HG02642 (cell line): Measurements from ENCODE around the gene SSPN.

Source experiments
- ATAC-seq: cut with Tn5 transposase; IDR thresholded peaks from one replicate; pipeline ENCODE4 v1.9.1; 2021; ENCODE audit warnings: mild to moderate bottlenecking; ENCODE audit not compliant: unreplicated experiment, poor library complexity

The SSPN gene

DNA sequence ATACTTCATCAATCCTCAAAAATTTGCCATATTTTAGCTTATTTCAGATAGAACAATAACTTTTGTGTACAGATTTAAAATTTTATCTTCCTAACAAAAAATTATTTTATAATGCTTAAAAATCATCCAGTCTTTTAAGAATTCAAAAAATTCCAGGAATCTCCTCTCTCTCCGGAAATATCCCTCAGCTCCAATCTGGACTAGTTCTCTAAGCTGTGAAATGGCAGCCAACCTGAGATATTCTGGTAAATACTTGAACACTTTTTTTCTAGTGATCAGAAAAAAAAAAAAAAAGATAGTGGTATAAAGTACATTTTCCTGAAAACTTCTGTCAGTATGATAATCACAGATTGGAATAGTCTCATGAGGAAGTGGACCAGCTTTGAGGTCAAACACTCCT is 57.6 kb downstream of the SSPN start:
- ATAC-seq, result no peak

DNA sequence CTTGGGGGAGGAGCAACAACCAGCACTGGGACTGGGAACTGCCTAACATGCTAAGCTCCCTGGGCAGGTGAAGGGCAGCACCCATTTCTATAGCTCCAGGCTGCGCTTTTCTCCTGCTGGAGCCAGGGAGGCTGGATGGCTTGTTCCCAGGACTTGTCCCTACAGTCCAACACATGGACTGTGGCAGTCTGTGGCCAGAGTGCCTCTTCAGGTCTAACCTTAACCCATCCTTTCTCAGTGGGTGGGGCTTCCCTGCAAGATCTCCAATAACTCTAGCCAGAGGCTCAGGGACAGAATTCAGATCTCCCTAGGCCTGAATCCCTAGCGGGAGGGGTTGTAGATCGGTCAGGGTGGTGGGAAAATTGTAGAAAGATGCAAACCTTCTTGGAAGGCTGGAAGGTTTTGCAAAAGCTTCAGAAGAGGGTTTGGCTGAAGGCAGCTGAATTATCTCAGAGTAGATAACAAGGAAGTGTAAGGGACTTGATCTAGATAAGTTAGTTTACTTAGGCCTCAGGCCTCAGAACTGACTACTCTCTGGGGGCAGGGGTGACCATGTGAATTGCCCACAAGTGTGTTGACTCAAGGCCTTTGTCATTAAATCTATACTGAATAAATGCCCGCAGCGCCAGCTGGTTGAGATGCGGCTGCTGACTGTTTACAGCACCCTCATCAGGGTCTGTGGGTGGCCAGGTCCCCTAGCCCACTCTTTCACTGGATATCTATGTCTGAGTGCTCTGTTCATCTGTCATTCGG is 60.7 kb downstream of the SSPN start:
- ATAC-seq, result no peak

DNA sequence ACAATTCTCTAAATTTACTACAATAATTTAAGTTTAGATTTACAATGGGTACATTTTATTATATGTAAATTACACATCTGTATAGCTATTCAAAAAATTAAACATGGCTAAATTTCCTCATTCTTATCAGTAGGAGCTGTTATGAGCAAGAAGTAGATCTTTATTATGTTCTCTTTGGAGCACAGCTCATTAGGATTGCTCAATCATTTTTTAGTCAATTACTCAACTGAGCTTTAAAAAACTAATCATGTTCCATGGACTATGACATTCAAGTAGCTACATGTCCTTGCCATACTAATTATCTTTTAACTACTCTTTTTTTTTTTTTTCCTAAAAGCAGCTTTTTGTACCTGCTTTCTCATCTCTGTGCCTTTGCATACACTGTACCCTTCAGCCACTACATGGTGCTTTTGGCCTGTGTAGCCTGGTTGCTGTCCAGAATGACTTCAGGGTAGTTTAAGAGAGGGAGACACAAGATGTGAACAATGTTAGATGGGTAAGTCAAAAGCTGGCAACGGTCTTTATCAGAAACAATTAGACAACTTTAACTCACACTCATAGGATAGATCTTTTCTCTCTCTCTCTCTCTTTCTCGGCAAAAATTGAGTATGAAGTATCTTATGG is 69.0 kb downstream of the SSPN start:
- no peak for ATAC-seq

DNA sequence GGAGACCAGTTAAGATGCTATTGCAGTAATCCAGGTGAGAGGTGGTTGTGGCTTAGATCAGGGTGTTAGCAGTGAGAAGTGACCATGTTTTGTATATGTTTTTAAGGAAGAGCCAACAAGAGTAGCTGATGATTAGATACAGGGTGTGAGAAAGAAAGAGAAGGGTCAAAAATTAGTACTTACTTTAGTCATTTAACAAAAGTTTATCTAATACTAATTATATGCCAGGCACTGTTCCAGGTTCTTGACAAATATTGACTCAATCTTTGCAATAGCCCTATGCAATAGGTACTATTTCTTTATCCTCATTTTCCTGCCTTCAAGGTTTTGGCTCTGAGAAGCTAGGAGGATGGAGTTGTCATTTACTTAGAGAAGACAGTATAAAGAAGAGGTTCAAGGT is 70.2 kb downstream of the SSPN start:
- ATAC-seq, result no peak

DNA sequence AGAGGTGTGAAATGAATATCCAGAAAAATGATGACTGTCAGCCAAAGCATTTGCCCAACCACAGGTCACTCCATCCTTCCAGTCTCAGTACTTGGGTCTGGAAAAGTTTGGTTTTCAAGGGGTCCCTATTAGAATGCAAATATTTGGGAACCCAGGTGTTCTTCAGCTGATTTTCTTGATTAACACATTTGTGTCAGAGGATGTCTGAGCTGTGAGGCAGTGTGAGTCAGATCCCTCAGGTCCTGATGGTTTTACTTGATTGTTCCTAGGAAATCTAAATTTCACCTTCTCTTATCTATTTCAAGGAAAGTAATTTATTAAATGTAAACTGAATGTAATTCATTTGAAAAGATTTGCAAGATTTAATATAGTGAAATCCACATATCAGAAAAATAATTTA is 71.5 kb downstream of the SSPN start:
- ATAC-seq, result no peak

DNA sequence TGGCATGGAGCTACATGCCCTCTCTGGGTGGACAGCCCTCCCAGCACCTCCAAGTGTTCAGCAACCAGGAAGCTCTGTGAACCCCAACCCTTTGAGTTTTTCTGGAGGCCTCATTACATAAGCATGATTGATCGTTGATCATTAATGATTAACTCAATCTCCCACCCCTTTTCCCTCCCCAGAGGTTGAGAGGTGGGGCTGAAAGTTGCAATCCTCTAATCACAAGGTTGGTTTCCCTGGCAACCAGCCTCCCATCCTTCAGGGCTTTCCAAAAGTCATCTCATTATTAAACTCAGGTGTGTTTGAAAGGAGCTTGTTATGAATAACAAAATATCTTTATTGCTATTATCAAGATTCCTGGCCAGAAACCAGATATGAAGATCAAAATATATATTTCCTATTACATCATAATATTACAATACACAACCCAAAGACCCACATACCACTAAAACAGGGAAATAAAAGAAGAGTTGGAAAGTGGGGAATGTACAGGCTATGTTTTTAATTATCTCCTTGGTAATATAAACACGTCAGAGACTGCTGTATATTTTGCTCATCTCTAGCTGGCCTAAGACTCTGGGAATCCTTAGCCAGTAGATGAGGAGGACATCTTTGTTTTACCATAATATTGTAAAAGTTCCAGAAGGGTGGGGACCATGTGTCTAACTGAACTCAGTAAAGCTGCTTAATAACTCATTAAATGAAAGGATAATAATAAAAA is 73.6 kb downstream of the SSPN start:
- no peak for ATAC-seq

DNA sequence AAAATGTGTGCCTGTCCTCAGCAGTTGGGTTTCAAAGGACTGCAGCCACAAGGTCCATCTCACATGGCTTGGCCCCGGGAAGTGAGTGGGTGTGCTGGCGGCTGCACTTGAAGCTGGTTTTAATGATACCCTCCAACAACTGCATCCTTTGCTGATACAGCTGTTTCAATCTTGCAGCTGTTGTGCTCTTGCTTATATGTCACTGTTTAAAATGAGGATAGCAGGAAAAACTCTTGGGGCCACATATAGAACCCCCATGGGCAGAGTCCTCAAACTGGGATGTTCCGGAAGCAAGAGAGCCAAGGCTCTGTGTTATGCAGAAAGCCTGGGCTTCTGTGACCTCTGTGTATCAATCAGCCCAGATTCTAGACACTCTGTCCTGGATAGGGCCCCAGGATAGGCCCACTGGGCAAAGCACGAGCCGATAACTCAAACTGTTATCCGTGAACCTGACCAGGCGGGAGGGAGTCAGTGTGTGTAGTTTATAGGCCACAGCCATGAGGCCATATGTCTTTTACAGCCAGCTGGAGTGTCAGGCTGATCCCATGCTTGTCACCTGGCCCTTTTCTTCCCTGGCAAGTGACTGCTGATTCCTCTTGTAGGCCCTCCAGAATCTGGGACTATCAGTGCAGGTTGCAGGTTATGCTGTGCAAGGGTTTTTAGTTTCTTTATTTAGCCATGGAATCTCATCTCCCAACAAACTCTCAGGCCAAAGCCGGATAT is 74.3 kb downstream of the SSPN start:
- no peak for ATAC-seq

DNA sequence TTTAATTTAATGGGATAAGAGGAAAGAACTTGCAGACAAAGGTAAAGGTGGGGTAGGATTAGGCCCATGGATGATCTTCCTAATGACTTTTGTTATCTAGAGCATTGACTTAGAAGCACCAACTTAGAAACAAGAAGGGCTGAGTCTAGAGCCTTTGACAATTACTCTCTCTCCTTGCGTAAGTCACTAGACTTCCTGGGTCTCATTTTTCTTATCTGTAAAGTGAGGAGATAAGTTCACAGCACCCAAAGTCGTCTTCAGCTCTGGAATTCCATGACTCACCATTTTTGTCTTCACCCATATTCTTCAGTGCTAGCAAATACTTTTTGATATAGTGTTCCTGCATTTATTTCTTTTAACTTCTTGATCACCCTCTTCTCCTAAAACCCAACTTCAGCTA is 75.7 kb downstream of the SSPN start:
- no peak for ATAC-seq

DNA sequence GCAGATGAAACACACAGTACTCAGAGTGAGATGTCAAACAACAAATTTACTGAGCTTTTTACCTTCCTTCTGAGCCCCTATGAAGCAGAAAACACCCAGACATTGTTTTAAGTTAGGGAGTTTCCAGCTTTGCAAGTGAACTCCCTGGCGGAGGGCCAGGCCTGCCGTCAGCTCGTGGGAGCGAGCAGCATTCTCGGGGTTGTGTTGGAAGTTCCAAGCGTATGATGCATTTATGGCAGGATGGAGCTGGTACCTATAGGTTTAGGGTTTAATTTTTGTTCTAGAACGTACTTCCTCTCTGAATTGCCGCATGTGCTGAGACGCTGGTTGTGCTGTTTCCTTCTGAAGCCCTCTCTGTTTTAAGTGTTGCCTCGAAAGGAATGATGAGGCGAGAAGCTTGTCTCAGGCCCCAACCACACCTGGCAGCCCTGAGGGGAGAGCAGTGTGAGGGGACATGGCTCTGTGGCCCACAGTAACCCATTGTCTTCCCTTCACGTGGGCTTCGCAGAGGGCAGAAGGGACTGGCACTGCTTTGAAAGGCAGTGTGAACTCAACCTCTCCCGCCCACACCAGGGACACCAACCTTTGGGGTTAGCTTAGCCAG is 76.6 kb downstream of the SSPN start:
- ATAC-seq, result no peak

DNA sequence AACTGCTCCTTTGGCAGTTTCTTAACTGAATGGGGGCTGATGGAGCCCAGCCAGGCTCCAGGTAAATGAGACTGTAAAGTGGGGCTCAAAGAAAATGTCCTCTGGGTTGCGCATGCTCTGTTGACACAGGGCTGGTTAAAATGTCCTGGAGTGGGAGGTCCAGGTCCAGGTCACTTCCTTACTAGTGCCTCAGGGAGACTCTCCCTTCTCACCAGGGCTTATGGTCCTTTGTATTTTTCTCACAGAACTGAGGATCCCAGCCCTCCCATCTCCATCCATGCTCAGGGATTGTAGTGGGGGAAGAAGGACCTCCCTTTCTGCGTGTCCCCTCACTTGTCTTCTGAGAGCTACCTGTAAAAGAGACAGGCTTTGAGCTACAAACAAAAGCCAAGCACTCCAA is 77.5 kb downstream of the SSPN start:
- ATAC-seq, result no peak

DNA sequence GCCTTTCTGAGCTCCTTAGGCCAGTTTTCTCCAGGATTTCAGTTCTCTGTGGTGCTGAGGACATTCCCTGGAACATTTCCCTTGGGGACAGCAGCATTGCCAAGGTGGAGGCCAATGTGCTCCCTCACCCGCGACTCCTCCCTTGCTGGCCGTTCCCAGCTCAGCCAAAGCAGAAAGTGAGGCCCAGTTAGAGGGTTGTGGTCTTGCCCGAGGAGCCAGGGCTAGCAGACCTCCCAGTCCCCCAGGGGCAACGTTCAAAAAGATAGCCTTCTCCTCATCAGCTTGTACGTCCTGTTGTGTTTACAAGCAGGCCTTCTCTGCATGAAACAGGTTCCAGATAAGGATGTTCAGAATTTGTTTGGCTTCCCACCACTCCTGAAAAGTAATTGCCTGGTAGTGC is 78.4 kb downstream of the SSPN start:
- no peak for ATAC-seq

DNA sequence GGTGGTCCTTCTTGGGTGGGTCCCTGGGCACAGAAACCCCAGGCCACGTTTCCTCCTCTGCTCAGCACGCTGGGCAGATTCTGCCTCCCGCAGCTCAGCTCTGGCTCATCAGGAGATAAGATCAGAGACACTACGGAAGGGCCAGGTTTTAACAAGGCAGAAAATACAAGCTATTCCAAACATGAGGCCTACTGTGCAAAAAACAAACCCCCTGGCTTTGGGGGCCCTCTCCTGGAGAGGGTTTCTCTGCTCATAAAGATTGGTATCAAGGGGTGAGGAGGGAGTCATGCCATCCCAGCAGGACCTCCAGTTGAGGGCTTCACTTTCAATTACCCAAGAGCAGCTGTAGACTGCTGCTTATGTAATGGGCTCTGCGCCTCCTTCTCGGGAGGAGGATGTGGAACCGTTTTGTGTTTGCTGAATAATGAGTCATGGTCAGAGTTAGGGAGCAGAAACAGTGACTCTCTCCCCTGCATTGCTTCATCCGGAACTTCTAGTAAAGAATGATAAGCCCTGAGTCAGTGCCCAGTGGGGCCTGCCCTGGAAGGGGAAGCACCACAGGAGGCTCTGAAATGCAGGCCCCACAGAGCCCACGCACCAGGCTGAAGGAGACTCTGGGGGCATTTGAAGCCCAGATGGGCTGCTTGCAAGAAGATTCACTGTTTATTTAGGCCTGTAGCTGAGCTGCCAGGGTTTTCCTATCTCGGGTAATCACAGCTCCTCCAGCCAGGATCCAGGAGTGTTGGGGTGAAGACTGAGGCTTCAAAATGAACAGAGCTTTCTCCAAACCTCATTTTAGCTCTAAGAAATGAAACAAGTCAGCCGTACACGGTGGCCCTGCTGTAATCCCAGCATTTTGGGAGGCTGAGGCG is 79.3 kb downstream of the SSPN start:
- ATAC-seq, result peak; percentile 91

DNA sequence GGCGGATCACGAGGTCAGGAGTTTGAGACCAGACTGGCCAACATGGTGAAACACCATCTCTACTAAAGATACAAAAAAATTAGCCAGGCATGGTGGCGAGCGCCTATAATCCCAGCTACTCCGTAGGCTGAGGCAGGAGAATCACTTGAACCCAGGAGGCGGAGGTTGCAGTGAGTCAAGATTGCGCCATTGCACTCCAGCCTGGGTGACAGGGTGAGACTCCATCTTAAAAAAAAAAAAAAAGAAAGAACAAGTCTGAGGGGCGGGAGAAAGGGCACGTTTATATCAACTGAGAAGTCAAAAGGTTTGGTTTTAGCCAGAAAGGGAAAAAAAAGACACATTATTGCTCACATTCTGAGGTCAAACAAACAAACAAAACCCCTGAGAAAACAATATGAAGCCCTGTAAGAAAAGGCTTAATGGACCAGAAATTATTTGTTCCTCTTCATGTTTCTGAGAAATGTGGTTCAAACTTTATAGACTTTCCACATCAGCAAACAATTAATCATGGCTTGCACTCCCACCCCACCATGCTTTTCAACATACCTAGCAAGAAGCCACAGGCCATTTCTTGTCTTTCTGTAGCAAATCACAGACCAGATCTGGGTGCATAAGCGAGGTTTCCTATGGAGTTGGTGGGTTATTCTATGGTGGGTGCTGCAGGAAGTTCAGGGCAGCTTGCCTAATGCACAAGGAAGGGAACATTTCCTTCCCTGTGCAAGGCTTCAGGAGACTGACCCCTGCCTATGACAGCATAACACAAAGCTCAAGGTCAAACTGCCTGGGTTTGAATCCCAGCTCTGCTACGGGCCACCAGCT is 80.1 kb downstream of the SSPN start:
- no peak for ATAC-seq

DNA sequence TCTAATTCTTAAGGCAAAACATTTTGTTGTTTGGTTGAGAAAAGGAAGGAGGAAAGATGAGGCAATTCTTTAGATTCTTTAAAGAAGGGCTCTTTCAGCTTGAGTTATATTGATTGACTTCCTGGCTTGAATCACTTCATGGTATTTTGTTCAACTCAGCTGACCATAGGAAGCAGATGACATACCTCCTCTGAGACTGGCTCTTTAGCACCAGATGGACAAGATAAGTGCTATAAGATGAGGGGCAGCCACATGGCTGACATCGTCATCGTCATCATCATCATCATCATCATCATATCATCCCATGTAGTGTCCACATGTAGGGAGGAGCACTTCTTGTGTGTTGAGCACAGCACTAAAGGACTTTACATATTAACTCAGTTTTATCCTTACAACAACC is 81.3 kb downstream of the SSPN start:
- no peak for ATAC-seq

DNA sequence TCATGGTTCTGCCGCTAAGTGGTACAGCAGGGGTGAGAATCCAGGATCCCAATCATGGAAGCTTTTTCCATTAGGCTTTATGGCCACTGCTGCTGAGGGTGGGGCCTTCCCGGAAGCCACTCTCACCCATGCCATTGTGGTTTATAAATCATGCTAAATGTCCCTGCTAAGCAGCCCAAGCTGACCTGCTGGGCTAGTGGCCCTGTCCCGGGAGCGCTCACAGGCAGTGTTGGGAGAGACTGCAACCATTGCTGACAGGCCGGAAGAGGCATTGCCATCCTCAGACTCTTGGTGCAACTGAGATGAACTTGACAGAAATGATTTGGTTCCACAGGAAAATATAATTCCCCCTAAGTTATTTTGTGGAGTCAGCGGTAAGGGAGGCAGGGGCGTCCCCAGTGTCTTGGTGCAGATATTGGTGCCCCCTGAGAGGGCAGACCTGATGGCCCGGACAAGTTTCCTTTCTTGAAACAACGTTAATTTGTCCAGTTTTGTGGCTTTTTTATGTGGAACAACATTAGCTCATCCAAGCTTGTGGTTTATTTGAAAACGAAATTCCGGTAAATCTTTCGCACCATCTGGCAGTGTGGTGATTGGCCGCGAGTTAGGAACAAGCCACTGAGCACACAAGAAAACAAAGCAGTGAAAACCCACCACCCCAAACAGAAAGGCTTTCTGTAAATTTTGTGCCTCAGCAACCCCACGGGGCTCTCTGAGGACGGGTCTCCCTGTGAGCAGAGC is 82.3 kb downstream of the SSPN start:
- no peak for ATAC-seq

DNA sequence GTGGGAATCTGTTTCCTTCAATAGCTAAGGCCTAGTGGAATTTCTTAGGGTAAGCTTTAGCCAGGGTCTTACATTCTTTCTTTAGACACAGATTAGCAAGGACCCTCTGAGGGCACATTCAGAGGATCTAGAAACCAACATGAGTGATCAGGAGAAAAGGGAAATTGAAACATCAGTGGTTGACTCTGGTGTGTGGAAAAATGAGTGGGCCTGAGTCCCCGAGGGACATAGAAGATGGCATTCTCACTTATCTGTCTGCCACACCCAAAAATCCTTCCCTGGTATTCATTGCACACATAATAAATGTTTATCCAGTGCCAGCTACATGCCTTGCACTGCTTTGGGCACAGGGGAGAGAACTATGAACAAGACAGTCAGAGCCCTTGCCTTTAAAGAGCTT is 82.9 kb downstream of the SSPN start:
- no peak for ATAC-seq

DNA sequence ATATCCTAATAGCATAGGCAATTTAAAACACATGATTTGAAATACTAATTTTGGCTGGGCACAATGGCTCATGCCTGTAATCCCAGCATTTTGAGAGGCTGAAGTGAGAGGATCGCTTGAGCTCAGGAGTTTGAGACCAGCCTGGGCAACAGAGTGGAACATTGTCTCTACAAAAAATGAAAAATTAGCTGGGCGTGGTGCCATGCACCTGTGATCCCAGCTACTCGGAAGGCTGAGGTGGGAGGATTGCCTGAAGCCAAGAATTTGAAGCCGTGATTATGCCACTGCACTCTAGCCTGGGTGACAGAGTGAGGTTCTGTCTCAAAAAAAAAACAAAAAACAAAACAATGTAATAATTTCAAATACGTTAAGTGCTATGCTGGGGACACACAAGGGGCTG is 83.3 kb downstream of the SSPN start:
- no peak for ATAC-seq

DNA sequence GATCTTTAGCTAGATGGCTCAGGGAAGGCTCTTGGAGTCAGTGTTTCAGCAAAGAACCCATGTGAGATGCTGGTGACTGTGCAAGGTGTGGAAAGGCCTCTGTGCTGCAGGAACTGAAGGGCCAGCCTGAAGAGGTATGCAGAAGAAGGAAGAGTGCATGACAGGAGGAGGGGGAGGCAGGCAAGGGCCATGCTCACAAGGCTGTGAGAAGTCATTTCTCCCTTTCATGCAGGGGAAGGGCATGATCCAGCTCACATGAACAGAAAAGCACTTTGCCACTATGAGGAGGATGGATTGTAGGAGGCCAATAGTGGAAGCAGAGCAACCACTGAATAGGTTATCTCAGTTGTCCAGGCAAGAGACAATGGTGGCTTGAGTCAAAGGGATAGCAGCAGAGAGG is 83.7 kb downstream of the SSPN start:
- ATAC-seq, result no peak
